ENCODE results near the gene TMEM158.

Gene TMEM158

DNA sequence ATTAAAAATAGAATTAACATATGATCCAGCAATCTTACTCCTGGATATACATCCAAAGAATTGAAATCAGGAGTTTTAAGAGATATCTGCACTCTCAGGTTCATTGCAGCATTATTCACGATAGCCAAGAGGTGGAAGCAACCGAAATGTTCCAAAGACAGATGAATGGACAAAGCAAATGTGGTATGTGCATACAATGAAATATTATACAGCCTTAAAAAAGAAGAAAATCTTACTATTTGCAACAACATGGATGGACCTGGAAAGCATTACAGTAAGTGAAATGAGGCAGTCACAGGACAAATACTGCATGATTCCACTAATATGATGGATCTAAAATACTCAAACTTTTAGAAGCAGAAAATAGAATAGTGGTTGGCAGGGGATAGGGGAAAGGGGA lies 9.3 kb upstream of the TMEM158 start:
- H3K36me3 ChIP-seq (replicated peaks; ENCODE audit: low read depth, low read length): no peaks in the 10 kb centered on the region
- 0 out of 2 replicates have a peak, but pooled peaks cover 2% of the 10 kb centered on the region for H3K9me3 ChIP-seq (ENCODE audit: insufficient read depth, low read length)
- no peaks in the 10 kb centered on the region for H3K4me1 ChIP-seq (ENCODE audit: low read length)
- peaks cover 30% of the 10 kb centered on the region for H3K27me3 ChIP-seq (ENCODE audit: low read depth, low read length)
- no peak overlapping the region for H3K4me2 ChIP-seq (ENCODE audit: low read length)
- no peak overlapping the region for H3K9ac ChIP-seq (ENCODE audit: low read length)
- H4K20me1 ChIP-seq (ENCODE audit: insufficient read depth, low read length): no peaks in the 10 kb centered on the region
- H3K79me2 ChIP-seq (ENCODE audit: low read length): no peaks in the 10 kb centered on the region
- no peak overlapping the region for H3K4me3 ChIP-seq (ENCODE audit: low read length)
- no peak overlapping the region for H2AFZ ChIP-seq (ENCODE audit: low read depth, low read length)
- H3K27ac ChIP-seq (ENCODE audit: low read length): no peak overlapping the region
- TF ChIP-seq EZH2phosphoT487 (IDR thresholded peaks at IDR 0.05; ENCODE audit: low read depth): no peak
- TF ChIP-seq, protein P1, sequence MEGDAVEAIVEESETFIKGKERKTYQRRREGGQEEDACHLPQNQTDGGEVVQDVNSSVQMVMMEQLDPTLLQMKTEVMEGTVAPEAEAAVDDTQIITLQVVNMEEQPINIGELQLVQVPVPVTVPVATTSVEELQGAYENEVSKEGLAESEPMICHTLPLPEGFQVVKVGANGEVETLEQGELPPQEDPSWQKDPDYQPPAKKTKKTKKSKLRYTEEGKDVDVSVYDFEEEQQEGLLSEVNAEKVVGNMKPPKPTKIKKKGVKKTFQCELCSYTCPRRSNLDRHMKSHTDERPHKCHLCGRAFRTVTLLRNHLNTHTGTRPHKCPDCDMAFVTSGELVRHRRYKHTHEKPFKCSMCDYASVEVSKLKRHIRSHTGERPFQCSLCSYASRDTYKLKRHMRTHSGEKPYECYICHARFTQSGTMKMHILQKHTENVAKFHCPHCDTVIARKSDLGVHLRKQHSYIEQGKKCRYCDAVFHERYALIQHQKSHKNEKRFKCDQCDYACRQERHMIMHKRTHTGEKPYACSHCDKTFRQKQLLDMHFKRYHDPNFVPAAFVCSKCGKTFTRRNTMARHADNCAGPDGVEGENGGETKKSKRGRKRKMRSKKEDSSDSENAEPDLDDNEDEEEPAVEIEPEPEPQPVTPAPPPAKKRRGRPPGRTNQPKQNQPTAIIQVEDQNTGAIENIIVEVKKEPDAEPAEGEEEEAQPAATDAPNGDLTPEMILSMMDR (IDR thresholded peaks at IDR 0.05; ENCODE audit: low read depth, low read length): no peak

DNA sequence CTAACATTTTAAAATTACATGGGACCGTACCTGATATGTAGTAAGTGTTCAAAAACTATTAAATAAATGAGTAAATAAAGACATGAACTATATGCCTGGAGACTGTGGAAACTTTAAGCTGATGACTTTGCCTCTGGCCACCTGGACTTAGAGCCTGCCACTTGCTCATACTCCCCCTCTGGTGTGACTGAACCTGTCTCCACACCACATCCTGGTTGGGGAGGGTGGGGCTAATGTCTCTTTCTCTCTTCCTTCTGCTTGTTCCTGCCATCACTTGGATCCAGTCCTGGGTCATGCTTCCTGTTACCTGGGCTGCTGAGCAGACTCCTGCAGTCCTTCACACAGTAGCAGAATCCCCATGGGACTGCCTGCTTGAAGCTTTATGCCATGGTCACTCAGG lies 8.2 kb upstream of the TMEM158 start:
- no peaks in the 10 kb centered on the region for H4K20me1 ChIP-seq (ENCODE audit: insufficient read depth, low read length)
- H3K27ac ChIP-seq (ENCODE audit: low read length): no peak overlapping the region
- H3K36me3 ChIP-seq (replicated peaks; ENCODE audit: low read depth, low read length): no peaks in the 10 kb centered on the region
- 0 out of 2 replicates have a peak, but pooled peaks cover 2% of the 10 kb centered on the region for H3K9me3 ChIP-seq (ENCODE audit: insufficient read depth, low read length)
- no peak overlapping the region for H2AFZ ChIP-seq (ENCODE audit: low read depth, low read length)
- H3K4me3 ChIP-seq (ENCODE audit: low read length): no peak overlapping the region
- H3K9ac ChIP-seq (ENCODE audit: low read length): no peak overlapping the region
- no peaks in the 10 kb centered on the region for H3K79me2 ChIP-seq (ENCODE audit: low read length)
- peaks cover 32% of the 10 kb centered on the region for H3K27me3 ChIP-seq (ENCODE audit: low read depth, low read length)
- TF ChIP-seq EZH2phosphoT487 (IDR thresholded peaks at IDR 0.05; ENCODE audit: low read depth): no peak
- TF ChIP-seq, protein P1 (IDR thresholded peaks at IDR 0.05; ENCODE audit: low read depth, low read length): no peak
- H3K4me1 ChIP-seq (ENCODE audit: low read length): no peaks in the 10 kb centered on the region
- no peak overlapping the region for H3K4me2 ChIP-seq (ENCODE audit: low read length)

DNA sequence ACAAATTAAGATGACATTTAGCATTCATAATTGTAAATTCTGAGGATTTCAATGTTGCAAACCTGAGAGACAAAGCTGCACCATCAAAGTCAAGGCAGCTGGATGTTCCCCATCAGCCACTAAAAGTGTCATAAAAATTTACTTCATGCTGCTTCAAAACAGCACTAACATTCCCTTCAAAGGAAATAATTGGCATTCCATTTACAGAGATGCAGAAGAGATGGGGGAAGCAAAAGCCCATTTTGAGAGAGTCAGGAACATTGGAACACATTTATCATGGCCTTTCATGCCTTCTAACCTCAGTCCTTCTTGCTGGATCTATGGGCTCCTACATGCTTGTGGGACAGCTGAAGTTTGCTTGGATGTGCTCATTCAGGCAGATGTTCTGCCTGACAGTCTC lies 6.4 kb upstream of the TMEM158 start:
- Histone ChIP-seq H3K79me2 (ENCODE audit: low read length) (no peaks in the 10 kb centered on the region), H3K27ac (ENCODE audit: low read length) (no peak overlapping the region), H3K27me3 (ENCODE audit: low read depth, low read length) (peaks cover 43% of the 10 kb centered on the region), H3K36me3 (replicated peaks; ENCODE audit: low read depth, low read length) (no peaks in the 10 kb centered on the region), H3K4me1 (ENCODE audit: low read length) (no peaks in the 10 kb centered on the region), H3K4me3 (ENCODE audit: low read length) (no peak overlapping the region), H3K4me2 (ENCODE audit: low read length) (no peak overlapping the region), H4K20me1 (ENCODE audit: insufficient read depth, low read length) (no peaks in the 10 kb centered on the region), H3K9me3 (ENCODE audit: insufficient read depth, low read length) (0 out of 2 replicates have a peak, but pooled peaks cover 2% of the 10 kb centered on the region), H2AFZ (ENCODE audit: low read depth, low read length) (no peak overlapping the region), H3K9ac (ENCODE audit: low read length) (no peak overlapping the region)
- TF ChIP-seq EZH2phosphoT487 (IDR thresholded peaks at IDR 0.05; ENCODE audit: low read depth): no peak
- TF ChIP-seq, protein P1 (IDR thresholded peaks at IDR 0.05; ENCODE audit: low read depth, low read length): no peak

DNA sequence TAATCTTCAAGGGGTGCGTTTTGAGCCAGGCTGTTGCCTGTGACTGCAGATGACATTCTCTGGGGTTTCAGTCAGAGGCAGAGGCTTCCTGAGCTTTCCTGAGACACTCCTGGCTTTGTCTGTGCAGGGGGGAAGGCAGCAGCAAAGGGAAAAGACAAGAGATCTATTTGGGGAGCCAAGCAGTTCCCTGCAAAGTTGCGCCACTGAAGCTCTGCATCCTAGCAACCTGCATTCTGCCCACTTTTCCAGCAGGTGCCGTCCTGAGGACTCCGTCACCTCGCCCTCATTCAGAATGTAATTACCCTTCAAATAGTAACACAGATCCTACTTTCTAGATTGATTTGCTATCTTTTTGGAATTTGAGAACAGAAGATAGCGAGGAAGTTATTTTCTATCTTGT lies 1.9 kb upstream of the TMEM158 start:
- H3K27me3 ChIP-seq (ENCODE audit: low read depth, low read length): peaks cover 66% of the 10 kb centered on the region
- no peaks in the 10 kb centered on the region for H3K36me3 ChIP-seq (replicated peaks; ENCODE audit: low read depth, low read length)
- TF ChIP-seq, protein P1 (IDR thresholded peaks at IDR 0.05; ENCODE audit: low read depth, low read length): no peak
- no peak overlapping the region for H3K9ac ChIP-seq (ENCODE audit: low read length)
- no peak overlapping the region for H3K27ac ChIP-seq (ENCODE audit: low read length)
- H2AFZ ChIP-seq (ENCODE audit: low read depth, low read length): no peak overlapping the region
- no peaks in the 10 kb centered on the region for H4K20me1 ChIP-seq (ENCODE audit: insufficient read depth, low read length)
- no peaks in the 10 kb centered on the region for H3K79me2 ChIP-seq (ENCODE audit: low read length)
- H3K9me3 ChIP-seq (ENCODE audit: insufficient read depth, low read length): no peaks in the 10 kb centered on the region
- H3K4me2 ChIP-seq (ENCODE audit: low read length): no peak overlapping the region
- H3K4me3 ChIP-seq (ENCODE audit: low read length): no peak overlapping the region
- H3K4me1 ChIP-seq (ENCODE audit: low read length): no peaks in the 10 kb centered on the region

Measured in OCI-LY3 (cell line).